Gastrocnemius medialis (tissue), 4 donors: Measurements from ENCODE around the gene LHFPL5. TPM values are rescaled to one million over a fixed set of nuclear protein-coding genes. Genes with fewer than 3 reads are reported as not detected.

ENCODE experiments used
- ATAC-seq, 2 donors: fragments of 150-250 bp; one replicate each; pipeline ENCODE4 v1.9.1; 2016
- DNase-seq, 2 donors: peaks; one replicate each; pipeline ENCODE4 v3.0.0-alpha.2; 2019
- H3K27ac ChIP-seq, 4 donors: fragments of 200-600 bp; sonication (generic); 1 replicate in 1 of 4; 2 replicates in 3 of 4; pipeline ENCODE4 v1.5.1; 2016 to 2018; ENCODE audit warnings: mild to moderate bottlenecking in 2 of 4, moderate library complexity in 1 of 4
- H3K27me3 ChIP-seq, 3 donors: fragments of 200-600 bp; sonication (generic) in 2 of 3; 1 replicate in 1 of 3; 2 replicates in 2 of 3; pipeline versions ENCODE4 v1.5.1 to v1.6.0; 2016 to 2019; ENCODE audit warnings: mild to moderate bottlenecking in 1 of 3, moderate library complexity in 1 of 3
- H3K36me3 ChIP-seq, 2 donors: fragments of 200-600 bp; sonication (generic) in 1 of 2; one replicate each; pipeline ENCODE4 v1.5.1; 2017 to 2018
- H3K4me1 ChIP-seq, 2 donors: fragments of 200-600 bp; sonication (generic) in 1 of 2; one replicate each; pipeline ENCODE4 v1.5.1; 2016 to 2017; ENCODE audit warnings: mild to moderate bottlenecking in 2 of 2
- H3K4me3 ChIP-seq, 4 donors: fragments of 200-600 bp; sonication (generic) in 3 of 4; 1 replicate in 1 of 4; 2 replicates in 3 of 4; pipeline ENCODE4 v1.5.1; 2016 to 2019; ENCODE audit warnings: mild to moderate bottlenecking in 2 of 4
- H3K9me3 ChIP-seq, 3 donors: fragments of 200-600 bp; sonication (generic) in 2 of 3; 1 replicate in 1 of 3; 2 replicates in 2 of 3; pipeline ENCODE4 v1.5.1; 2016 to 2019
- POLR2A ChIP-seq, 2 donors: fragments of 450-650 bp; IDR thresholded peaks; one replicate each; pipeline ENCODE4 v1.6.1; 2017; ENCODE audit warnings: antibody characterized with exemption in 2 of 2, mild to moderate bottlenecking in 2 of 2, moderate library complexity in 2 of 2
- in situ Hi-C, 4 donors: fragments of 200-750 bp; cut with MboI; loops; one replicate each; pipeline versions ENCODE4 v1.15.0 to v1.8.0; 2017; ENCODE audit warnings: low sequenced_read_pairs in 4 of 4
- intact Hi-C: fragments of 100-400 bp; cut with DNase I; formaldehyde crosslinking; loops from one replicate; pipeline ENCODE4 v1.15.1; 2023; ENCODE audit warnings: low total_unique reads
- total RNA-seq, 4 donors: library from RNA; depleted of rRNA; stranded (reverse); fragments of >200 nt; gene quantifications; one replicate each; pipeline versions ENCODE4 v1.1.0 to v1.2.3, GENCODE V29; 2016
- TF ChIP-seq, protein P1 (sequence below), 5 experiments: fragments of 450-650 bp in 3 of 5; fragments of 200-600 bp in 2 of 5; sonication (generic) in 2 of 5; IDR thresholded peaks in 4 of 5; conservative IDR thresholded peaks in 1 of 5; 1 replicate in 4 of 5; 2 replicates in 1 of 5; pipeline ENCODE4 v1.5.1; 2016 to 2019; ENCODE audit warnings: antibody characterized with exemption in 5 of 5, mild to moderate bottlenecking in 3 of 5, moderate library complexity in 3 of 5

The LHFPL5 gene
- total RNA-seq, 4 donors from 2014 or later, result not detected

DNA sequence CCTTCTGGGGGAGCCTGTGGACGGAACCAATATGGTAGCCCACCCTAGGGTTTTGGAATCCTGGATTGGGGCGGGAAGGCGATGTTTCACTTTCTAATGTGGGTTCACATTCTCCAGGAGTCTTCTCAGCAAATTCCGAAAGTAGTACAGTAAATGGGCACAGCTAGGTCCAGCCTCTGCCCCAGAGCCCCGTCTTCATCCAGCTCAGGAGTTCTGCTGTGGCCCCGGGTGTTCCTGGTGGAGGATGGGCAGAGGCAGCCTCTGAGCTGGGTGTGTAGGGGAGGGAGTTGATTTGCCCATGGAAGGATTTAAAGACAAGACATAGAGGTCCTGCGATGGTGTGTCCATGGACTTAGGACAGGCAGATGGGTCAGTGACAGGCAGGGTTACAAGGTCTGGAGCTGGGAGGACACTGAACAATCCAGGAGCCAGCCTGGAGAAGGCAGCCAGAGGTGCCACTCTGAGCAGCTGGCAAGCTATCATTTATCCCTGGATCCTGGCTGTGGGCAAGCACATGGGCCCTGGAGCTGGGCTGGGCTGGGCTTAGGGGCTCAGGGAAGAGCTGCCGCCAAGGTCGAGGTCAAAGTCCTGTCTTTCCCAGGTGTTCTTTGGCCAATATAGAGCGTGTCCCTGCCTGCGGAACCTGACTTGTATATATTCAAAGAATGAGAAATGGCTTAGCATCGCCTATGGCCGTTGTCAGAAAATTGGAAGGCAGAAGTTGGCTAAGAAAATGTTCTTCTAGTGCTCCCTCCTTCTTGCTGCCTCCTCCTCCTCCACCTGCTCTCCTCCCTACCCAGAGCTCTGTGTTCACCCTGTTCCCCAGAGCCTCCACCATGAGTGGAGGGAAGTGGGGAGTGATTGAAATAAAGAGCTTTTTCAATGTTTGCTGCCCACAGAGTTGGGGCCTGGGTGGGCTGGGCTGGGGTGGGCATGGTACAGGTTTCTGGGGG lies 17.6 kb upstream of the LHFPL5 start:
- Histone ChIP-seq H3K27me3 (peaks cover 24 to 46% (median 44%) of the 10 kb centered on the region in 3 donors), H3K9me3 (no peaks in the 10 kb centered on the region), H3K4me1 (no peaks in the 10 kb centered on the region), H3K4me3 (no peak overlapping the region), H3K27ac (no peak overlapping the region), H3K36me3 (no peaks in the 10 kb centered on the region)
- intact Hi-C loops (loop anchor here (1.0 kb wide), 1 partner anchor 10 kb away; the partner anchor contains the start of gene CLPS), in situ Hi-C loops (no loop called here)
- no peak for DNase-seq
- ATAC-seq, result no peak
- TF ChIP-seq, protein P1, sequence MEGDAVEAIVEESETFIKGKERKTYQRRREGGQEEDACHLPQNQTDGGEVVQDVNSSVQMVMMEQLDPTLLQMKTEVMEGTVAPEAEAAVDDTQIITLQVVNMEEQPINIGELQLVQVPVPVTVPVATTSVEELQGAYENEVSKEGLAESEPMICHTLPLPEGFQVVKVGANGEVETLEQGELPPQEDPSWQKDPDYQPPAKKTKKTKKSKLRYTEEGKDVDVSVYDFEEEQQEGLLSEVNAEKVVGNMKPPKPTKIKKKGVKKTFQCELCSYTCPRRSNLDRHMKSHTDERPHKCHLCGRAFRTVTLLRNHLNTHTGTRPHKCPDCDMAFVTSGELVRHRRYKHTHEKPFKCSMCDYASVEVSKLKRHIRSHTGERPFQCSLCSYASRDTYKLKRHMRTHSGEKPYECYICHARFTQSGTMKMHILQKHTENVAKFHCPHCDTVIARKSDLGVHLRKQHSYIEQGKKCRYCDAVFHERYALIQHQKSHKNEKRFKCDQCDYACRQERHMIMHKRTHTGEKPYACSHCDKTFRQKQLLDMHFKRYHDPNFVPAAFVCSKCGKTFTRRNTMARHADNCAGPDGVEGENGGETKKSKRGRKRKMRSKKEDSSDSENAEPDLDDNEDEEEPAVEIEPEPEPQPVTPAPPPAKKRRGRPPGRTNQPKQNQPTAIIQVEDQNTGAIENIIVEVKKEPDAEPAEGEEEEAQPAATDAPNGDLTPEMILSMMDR (IDR thresholded peaks at IDR 0.05 in 4 of 5, conservative IDR thresholded peaks at IDR 0.05 in 1 of 5), result no peak
- no peak for TF ChIP-seq POLR2A (IDR thresholded peaks at IDR 0.05)

GRCh38 chr6:35788423-35788982 lies 16.6 kb upstream of the LHFPL5 start:
- DNase-seq, result no peak
- no peaks in the 10 kb centered on the region for H3K4me1 ChIP-seq
- no peaks in the 10 kb centered on the region for H3K36me3 ChIP-seq
- no peaks in the 10 kb centered on the region for H3K9me3 ChIP-seq
- no peak overlapping the region for H3K4me3 ChIP-seq
- TF ChIP-seq, protein P1 (IDR thresholded peaks at IDR 0.05 in 4 of 5, conservative IDR thresholded peaks at IDR 0.05 in 1 of 5), result no peak
- TF ChIP-seq POLR2A (IDR thresholded peaks at IDR 0.05), result no peak
- intact Hi-C loops, result no loop called here
- in situ Hi-C loops, result no loop called here
- ATAC-seq, result no peak
- H3K27me3 ChIP-seq, result peaks cover 24 to 48% (median 44%) of the 10 kb centered on the region in 3 donors
- no peak overlapping the region for H3K27ac ChIP-seq

- H3K27ac ChIP-seq, result no peak overlapping the region
- ATAC-seq (no peak), DNase-seq (no peak)
- H3K9me3 ChIP-seq, result no peaks in the 10 kb centered on the region
- no peak overlapping the region for H3K4me3 ChIP-seq
- no peaks in the 10 kb centered on the region for H3K36me3 ChIP-seq
- intact Hi-C loops (no loop called here), in situ Hi-C loops (no loop called here)
- peaks cover 24 to 37% (median 35%) of the 10 kb centered on the region in 3 donors for H3K27me3 ChIP-seq
- no peaks in the 10 kb centered on the region for H3K4me1 ChIP-seq
- TF ChIP-seq, protein P1 (IDR thresholded peaks at IDR 0.05 in 4 of 5, conservative IDR thresholded peaks at IDR 0.05 in 1 of 5), result no peak
- no peak for TF ChIP-seq POLR2A (IDR thresholded peaks at IDR 0.05)
These were observed 14.5 kb upstream of the LHFPL5 start for GRCh38 chr6:35790683-35791082.

- peaks cover 0 to 20% (median 4%) of the 10 kb centered on the region in 3 donors for H3K27me3 ChIP-seq
- TF ChIP-seq, protein P1 (IDR thresholded peaks at IDR 0.05 in 4 of 5, conservative IDR thresholded peaks at IDR 0.05 in 1 of 5), result no peak
- TF ChIP-seq POLR2A (IDR thresholded peaks at IDR 0.05), result no peak
- in situ Hi-C loops, result no loop called here
These were observed 10.4 kb upstream of the LHFPL5 start for GRCh38 chr6:35794536-35795452.

More at GRCh38 chr6:35794536-35795452, 10.4 kb upstream of the LHFPL5 start:
- DNase-seq (no peak), ATAC-seq (no peak)
- Histone ChIP-seq H3K4me3 (no peak overlapping the region), H3K27ac (no peak overlapping the region), H3K4me1 (no peaks in the 10 kb centered on the region), H3K36me3 (no peaks in the 10 kb centered on the region), H3K9me3 (no peaks in the 10 kb centered on the region)
- intact Hi-C loops, result no loop called here
